NCI-H524 treated with DMSO at 0.1 percent for 48 hours (cell line): ENCODE results near the gene ZSWIM4.
"Not testable (repeated sequence)": the region's sequence is repeated elsewhere in the genome, so short reads cannot be mapped to it uniquely, and the experiment has no call there.

Experiments
- DNase-seq: peaks from one replicate; lab custom pipeline; 2025; lab: John Stamatoyannopoulos, UW

ZSWIM4 gene

GRCh38 chr19:13794757-13795589, at the start of gene ZSWIM4:
Gene ZSWIM4, plus strand, starts transcription at chr19:13795443. Its CDS starts 206 bp downstream, at chr19:13795649.
- DNase-seq: peak; percentile 94

DNA sequence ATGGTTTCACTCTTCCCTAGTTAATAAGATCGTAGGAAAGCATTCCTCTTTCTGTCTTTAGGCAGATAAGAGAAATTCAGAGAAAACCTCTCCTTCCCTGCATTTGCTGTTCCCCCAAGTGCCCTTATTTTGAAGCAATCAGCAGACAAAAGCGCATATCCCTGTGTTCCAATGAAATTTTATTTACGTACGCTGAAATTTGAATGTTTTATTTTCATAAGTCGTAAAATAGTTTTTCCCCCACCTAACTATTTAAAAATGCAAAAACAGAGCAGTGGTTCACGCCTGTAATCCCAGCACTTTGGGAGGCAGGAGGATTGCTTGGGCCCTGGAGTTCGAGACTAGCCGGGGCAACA, 48.2 kb upstream of the ZSWIM4 start:
- DNase-seq: no peak

DNA sequence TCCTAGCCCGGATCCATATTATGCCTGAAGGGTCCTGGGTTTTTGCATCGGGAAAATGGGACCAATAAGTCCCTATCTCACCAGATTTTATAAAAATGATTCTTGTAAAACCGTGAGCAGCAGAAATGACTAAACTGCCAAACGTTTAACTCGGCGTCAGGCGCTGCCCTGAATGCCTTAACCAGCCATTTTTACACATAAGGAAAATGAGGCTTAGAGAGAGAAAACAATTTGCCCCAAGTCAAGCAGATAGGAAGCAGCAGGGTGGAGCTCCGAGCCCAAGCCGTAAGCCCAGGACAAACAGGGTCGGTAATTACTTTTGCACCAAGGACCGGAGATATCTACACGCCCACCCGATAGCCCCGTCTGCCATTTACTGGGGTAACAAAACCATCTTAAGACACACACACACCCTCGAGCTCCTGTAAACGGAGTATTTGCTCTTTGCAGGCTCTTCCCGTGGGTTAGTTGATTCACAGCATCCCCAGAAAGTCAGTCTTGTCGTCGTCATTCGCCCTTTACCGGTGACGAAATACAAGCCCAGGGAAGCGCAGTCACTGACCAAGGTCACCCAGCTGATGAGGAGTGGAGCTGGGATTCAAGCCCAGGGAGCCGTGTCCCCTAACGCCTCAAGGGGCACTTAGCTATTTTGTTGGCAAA, 46.9 kb upstream of the ZSWIM4 start:
- DNase-seq: no peak

GRCh38 chr19:13751436-13751835, 43.8 kb upstream of the ZSWIM4 start:
- no peak for DNase-seq

GRCh38 chr19:13753622-13754021, 41.6 kb upstream of the ZSWIM4 start:
- DNase-seq: not testable (repeated sequence)

GRCh38 chr19:13756210-13756609, 39.0 kb upstream of the ZSWIM4 start:
- no peak for DNase-seq

DNA sequence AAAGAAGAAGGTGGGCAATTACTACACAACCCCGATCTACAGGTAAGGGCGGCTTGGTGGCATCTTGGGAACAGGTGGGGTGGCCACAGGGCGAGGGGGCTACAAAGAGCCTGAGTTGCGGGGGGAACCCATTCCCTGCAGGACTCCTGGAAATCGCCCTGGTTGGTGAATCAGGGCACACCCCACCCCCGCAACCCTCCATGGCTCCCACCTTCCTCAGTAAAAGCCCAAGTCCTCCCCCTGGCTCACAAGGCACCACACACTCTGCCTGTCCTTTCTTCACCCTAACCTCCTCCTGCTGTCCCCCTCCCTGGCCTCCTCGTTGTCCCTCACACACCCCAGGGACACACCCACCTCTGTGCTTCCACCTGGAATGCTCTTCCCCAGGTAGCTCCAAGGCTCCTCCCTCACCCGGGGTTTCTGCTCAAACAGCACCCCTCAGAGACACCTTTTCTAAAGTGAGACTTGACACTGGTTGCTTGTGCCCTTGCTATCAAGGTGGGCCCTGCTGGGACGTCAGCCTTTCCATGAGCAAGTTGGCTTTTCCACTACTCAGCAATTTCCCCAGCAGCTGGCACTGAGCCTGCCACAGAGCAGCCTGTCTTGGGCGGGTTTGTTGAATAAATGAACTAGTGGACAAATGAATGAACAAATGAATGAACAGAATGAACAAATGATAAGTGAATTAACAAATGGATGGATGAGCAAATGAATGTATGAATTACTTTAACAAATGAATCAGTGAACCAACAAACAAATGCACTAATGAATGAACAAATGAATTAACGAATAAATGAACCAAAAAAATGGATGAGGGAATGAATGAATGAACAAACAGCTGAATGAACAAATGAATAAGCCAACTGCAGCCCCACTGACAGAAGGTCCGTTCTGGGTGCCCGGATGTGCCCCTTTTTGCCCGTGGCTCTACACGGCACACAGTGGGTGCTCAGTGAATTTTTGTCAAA, 37.2 kb upstream of the ZSWIM4 start:
- DNase-seq: no peak

- DNase-seq: no peak
Measured at GRCh38 chr19:13758795-13759194, 36.4 kb upstream of the ZSWIM4 start.

DNA sequence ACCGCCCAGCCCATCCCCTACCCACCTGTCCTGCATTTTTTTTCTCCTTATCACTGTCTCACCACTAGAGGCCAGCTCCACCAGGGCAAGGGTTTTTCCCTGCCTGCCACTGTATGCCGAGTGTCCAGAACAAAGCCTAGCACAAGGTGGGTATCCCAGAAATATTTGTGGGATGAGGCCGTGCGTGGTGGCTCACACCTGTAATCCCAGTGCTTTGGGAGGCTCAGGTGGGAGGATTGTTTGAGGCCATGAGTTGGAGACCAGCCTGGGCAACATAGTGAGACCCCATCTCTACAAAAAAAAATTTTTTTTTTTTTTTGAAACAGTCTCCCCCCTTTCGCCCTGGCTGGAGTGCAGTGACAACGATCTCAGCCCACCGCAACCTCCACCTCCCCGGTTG, 33.8 kb upstream of the ZSWIM4 start:
- no peak for DNase-seq

DNA sequence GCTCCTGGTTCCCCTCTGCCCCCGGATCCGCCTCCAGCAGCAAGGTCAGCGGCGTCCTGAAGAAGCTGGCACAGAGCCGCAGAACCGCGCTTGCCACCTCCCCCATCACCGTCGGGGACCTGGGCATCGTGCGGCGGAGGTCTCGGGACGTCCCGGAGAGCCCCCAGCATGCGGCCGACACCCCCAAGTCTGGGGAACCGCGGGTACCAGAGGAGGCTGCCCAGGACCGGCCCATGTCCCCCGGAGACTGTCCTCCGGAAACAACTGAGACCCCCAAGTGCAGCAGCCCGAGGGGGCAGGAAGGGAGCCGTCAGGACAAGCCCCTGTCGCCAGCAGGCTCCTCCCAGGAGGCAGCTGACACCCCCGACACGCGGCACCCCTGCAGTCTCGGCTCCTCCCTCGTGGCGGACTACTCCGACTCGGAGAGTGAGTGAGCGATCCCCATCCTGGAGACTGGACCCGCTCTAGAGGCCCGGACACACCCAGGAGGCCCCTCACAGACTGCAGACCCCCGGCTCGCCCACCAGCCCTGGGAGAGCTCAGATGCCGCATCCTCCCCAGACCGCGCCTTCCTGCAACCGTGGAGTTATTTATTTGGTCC, 32.5 kb upstream of the ZSWIM4 start:
- DNase-seq: no peak

GRCh38 chr19:13763265-13763664, 32.0 kb upstream of the ZSWIM4 start:
- DNase-seq: no peak

DNA sequence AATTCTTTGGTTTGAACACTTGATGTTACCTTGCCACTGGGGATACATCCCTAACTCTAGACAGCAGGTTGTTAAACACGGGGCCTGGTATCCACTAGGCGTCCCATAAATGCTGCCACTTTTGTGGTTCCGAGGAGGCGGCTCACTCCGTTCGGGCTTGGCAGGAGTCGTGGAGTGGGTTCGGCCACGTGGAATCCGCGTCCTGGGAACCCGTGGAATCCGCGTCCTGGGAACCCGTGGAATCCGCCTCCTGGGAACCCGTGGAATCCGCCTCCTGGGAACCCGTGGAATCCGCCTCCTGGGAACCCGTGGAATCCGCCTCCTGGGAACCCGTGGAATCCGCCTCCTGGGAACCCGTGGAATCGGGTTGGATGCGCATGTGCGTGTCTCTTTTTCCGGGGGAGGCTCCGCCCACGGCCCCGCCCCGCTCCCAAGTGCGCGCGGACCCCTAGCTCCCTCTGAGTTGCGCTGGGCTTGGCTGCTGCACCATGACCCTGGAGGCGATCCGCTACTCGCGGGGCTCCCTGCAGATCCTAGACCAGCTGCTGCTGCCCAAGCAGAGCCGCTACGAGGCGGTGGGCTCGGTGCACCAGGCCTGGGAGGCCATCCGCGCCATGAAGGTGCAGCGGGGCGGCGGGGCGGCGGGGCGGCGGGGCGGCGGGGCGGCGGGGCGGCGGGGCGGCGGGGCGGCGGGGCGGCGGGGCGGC, 31.0 kb upstream of the ZSWIM4 start, which contains the start of gene MRI1:
TSS of gene MRI1 (plus strand) at position 422 of the 707 bp plus-strand sequence. CDS start at position 489, 67 bp downstream.
- no peak for DNase-seq

DNA sequence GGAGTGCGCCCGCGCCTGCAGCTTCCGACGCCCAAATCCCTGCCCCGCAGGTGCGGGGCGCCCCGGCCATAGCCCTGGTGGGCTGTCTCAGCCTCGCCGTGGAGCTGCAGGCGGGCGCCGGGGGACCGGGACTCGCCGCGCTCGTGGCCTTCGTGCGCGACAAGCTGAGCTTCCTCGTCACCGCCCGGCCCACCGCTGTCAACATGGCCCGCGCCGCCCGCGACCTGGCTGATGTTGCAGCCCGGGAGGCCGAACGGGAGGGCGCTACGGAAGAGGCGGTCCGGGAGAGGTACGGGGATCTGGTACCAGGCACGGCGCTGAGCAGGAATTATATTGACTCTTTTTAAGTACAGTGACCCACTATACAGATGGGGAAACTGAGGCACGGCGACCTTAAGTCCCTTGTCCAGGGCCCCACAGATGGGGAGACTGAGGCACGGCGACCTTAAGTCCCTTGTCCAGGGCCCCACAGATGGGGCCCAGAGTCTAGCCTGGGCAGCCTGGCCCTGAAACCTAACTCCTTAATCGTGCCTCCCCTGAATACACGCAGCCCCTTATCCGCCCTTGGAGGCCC, 30.3 kb upstream of the ZSWIM4 start:
- no peak for DNase-seq

- DNase-seq: no peak
Measured at GRCh38 chr19:13765395-13766094, 29.7 kb upstream of the ZSWIM4 start.

GRCh38 chr19:13766095-13766481, 29.2 kb upstream of the ZSWIM4 start:
- no peak for DNase-seq

- no peak for DNase-seq
Measured at GRCh38 chr19:13768510-13768909, 26.7 kb upstream of the ZSWIM4 start.

GRCh38 chr19:13770013-13770635, 25.1 kb upstream of the ZSWIM4 start:
- DNase-seq: no peak

DNA sequence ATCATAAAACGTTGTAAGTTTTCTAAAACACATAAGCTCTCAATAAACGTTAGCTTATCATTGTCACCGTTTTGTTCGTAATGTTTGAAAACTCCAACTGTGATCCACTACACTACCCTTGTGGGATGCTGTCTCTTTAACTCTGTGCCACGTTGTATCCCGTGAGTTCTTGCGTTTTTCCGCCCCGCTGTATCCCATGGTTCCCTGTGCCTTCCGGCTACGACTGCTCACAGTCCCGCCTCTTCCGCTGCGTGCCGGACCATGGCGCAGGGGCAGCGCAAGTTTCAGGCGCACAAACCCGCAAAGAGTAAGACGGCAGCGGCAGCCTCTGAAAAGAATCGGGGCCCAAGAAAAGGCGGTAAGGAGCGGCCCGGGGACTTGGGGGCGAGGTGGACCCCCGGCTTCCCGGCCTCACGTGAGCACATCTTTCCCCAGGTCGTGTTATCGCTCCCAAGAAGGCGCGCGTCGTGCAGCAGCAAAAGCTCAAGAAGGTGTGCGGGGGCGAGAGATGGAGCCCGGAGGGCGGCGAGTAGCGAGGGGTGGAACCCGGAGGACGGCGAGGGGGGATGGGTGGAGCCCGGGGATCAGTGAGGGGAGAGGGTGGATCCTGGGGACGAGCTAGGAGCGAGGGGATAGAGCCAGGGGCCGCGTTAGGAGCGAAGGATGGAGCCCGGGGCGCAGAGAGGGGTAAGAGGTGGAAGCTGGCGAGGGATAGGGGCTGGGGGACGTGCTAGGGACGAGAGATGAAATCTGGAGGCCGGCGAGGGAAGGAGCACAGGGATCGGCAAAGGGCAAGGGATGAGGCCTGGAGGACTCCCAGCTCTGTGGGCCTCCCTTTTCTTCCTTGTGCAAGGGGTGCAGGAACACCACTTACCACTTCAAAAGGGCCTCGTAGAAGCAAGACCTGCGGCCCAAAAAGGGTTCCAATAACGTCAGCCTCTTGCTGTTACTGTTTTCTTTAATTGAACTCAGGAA, 20.7 kb upstream of the ZSWIM4 start, which contains the start of gene C19orf53:
TSS of gene C19orf53 (plus strand) at position 240 of the 975 bp plus-strand sequence. CDS start at position 262, 22 bp downstream.
- DNase-seq: peak; percentile 69
